Panc1 (cell line): Measurements from ENCODE around the gene GALC. TPM values are rescaled to one million over a fixed set of nuclear protein-coding genes. Genes with fewer than 3 reads are reported as not detected.

Source experiments
- ATAC-seq: fragments of 200-7000 bp; cut with Tn5 transposase; 2 replicates; pipeline ENCODE4 v1.9.1; 2020; ENCODE audit warnings: mild to moderate bottlenecking, moderate library complexity
- BruUV-seq: library from RNA; stranded (reverse); fragments of 400-500 nt; replicated peaks from 2 replicates; lab custom pipeline; 2021; lab: Mats Ljungman, UMichigan
- CTCF ChIA-PET: fragments of 300-600 bp; sonication (Branson Sonifier 250); formaldehyde crosslinking; loops from one replicate; lab custom pipeline; 2022; ENCODE audit warnings: antibody characterized with exemption; lab: Charles Lee
- POLR2A ChIA-PET: fragments of 300-600 bp; sonication (Branson Sonifier 250); formaldehyde crosslinking; loops from one replicate; lab custom pipeline; 2022; ENCODE audit warnings: antibody characterized with exemption; lab: Charles Lee
- DNase-seq: peaks from one replicate; pipeline ENCODE4 v3.0.0-alpha.2; 2010; ENCODE audit warnings: low read depth, low spot score
- H3K27ac ChIP-seq: 2 replicates; pipeline ENCODE4 v1.5.1; 2011; ENCODE audit warnings: mild to moderate bottlenecking, low read length, inconsistent platforms
- H3K27me3 ChIP-seq: fragments of 200-500 bp; sonication (Bioruptor generic); 2 replicates; pipeline ENCODE4 v1.6.0; 2014; ENCODE audit warnings: low read length, inconsistent platforms; ENCODE audit not compliant: control insufficient read depth, insufficient read depth
- H3K36me3 ChIP-seq: fragments of 200-500 bp; sonication (Bioruptor generic); 2 replicates; pipeline ENCODE4 v1.5.1; 2014; ENCODE audit warnings: inconsistent platforms, mild to moderate bottlenecking, low read length, moderate library complexity; ENCODE audit not compliant: control insufficient read depth, insufficient read depth
- H3K4me1 ChIP-seq: 2 replicates; pipeline ENCODE4 v1.5.1; 2011; ENCODE audit warnings: inconsistent platforms, mild to moderate bottlenecking, low read length, moderate library complexity; ENCODE audit not compliant: control insufficient read depth, insufficient read depth
- H3K4me3 ChIP-seq, 2 experiments: 2 replicates each; pipeline ENCODE4 v1.5.1; 2011 to 2012; ENCODE audit warnings: low read depth in 2 of 2, low read length in 2 of 2, mild to moderate bottlenecking in 2 of 2, inconsistent platforms in 1 of 2, moderate library complexity in 1 of 2
- H3K9me3 ChIP-seq: fragments of 200-500 bp; sonication (Bioruptor generic); 2 replicates; pipeline ENCODE4 v1.5.1; 2014; ENCODE audit warnings: low read depth, mild to moderate bottlenecking, inconsistent platforms, low read length, moderate library complexity; ENCODE audit not compliant: control insufficient read depth, insufficient read depth
- CTCF ChIP-seq: fragments of 450-650 bp; IDR thresholded peaks from 2 replicates; pipeline ENCODE4 v1.5.1; 2017; ENCODE audit warnings: mild to moderate bottlenecking
- POLR2AphosphoS5 ChIP-seq: IDR thresholded peaks from 2 replicates; pipeline ENCODE4 v1.6.1; 2012; ENCODE audit warnings: mild to moderate bottlenecking, low read depth, low read length, moderate library complexity
- REST ChIP-seq, 2 experiments: IDR thresholded peaks; 2 replicates each; pipeline ENCODE4 v1.6.1; 2011 to 2012; ENCODE audit warnings: low read depth in 2 of 2, control low read depth in 1 of 2, low read length in 1 of 2, mild to moderate bottlenecking in 1 of 2, moderate library complexity in 1 of 2; ENCODE audit not compliant: insufficient read depth in 1 of 2
- SIN3A ChIP-seq: IDR thresholded peaks from 2 replicates; pipeline ENCODE4 v1.6.1; 2012; ENCODE audit warnings: low read depth, mild to moderate bottlenecking, low read length, moderate library complexity, borderline replicate concordance; ENCODE audit not compliant: insufficient read depth
- TCF7L2 ChIP-seq: IDR thresholded peaks from 2 replicates; pipeline ENCODE4 v1.6.1; 2011; ENCODE audit warnings: mild to moderate bottlenecking, low read depth, low read length, inconsistent platforms
- in situ Hi-C: cut with HindIII; loops from 2 replicates; pipeline ENCODE4 v1.10.0; 2016; ENCODE audit warnings: low sequenced_read_pairs, low pct_unique_long_range_greater_than_20kb
- intact Hi-C: fragments of 100-400 bp; cut with micrococcal nuclease; formaldehyde crosslinking; loops from one replicate; pipeline ENCODE4 v1.10.0; 2022; ENCODE audit not compliant: unreplicated experiment
- total RNA-seq: library from RNA; stranded (reverse); gene quantifications from one replicate; pipeline ENCODE4 v1.2.1, GENCODE V29; 2021; ENCODE audit not compliant: unreplicated experiment

GALC gene
- total RNA-seq, 1 experiment from 2014 or later, result 9.7 TPM

- no TSS peak for BruUV-seq
- DNase-seq (no peak), ATAC-seq (no peak)
- POLR2A ChIA-PET, result no interaction called here
- Histone ChIP-seq H3K4me3 (no peak overlapping the region), H3K27ac (no peak overlapping the region), H3K4me1 (no peaks in the 10 kb centered on the region), H3K27me3 (no peaks in the 10 kb centered on the region), H3K36me3 (no peaks in the 10 kb centered on the region), H3K9me3 (no peaks in the 10 kb centered on the region)
- CTCF ChIA-PET, result no interaction called here
- intact Hi-C loops, result loop anchor here (5.0 kb wide), 1 partner anchor 63 kb away; no protein-coding TSS in a partner anchor
- in situ Hi-C loops, result no loop called here
- no peak for TF ChIP-seq POLR2AphosphoS5
- no peak for TF ChIP-seq SIN3A
- TF ChIP-seq CTCF, result no peak
- TF ChIP-seq TCF7L2, result no peak
- no peak for TF ChIP-seq REST (IDR thresholded peaks at IDR 0.05; ENCODE audit: insufficient read depth in 1 of 2, low read depth in 2 of 2, low read length in 1 of 2)
Measured at GRCh38 chr14:88010331-88010730, 17.3 kb upstream of the GALC start.

- in situ Hi-C loops, result no loop called here
- intact Hi-C loops, result no loop called here
- ChIA-PET POLR2A (no interaction called here), CTCF (no interaction called here)
- Histone ChIP-seq H3K4me3 (no peak overlapping the region), H3K27me3 (no peaks in the 10 kb centered on the region), H3K36me3 (no peaks in the 10 kb centered on the region), H3K9me3 (no peaks in the 10 kb centered on the region), H3K27ac (no peak overlapping the region), H3K4me1 (no peaks in the 10 kb centered on the region)
- no TSS peak for BruUV-seq
- ATAC-seq, result no peak
- TF ChIP-seq POLR2AphosphoS5 (no peak), TCF7L2 (no peak), SIN3A (no peak)
- no peak for DNase-seq
Measured at GRCh38 chr14:88009486-88009885, 16.5 kb upstream of the GALC start.

GRCh38 chr14:88008039-88008742 lies 15.2 kb upstream of the GALC start:
- H3K36me3 ChIP-seq, result no peaks in the 10 kb centered on the region
- no peak overlapping the region for H3K27ac ChIP-seq
- H3K4me1 ChIP-seq, result no peaks in the 10 kb centered on the region
- BruUV-seq, result no TSS peak
- in situ Hi-C loops, result no loop called here
- no peaks in the 10 kb centered on the region for H3K9me3 ChIP-seq
- no peak for TF ChIP-seq CTCF
- no peak for TF ChIP-seq SIN3A
- no peak for TF ChIP-seq TCF7L2
- no peak for TF ChIP-seq REST (IDR thresholded peaks at IDR 0.05; ENCODE audit: insufficient read depth in 1 of 2, low read depth in 2 of 2, low read length in 1 of 2)
- TF ChIP-seq POLR2AphosphoS5, result no peak
- no peak for ATAC-seq
- H3K4me3 ChIP-seq, result no peak overlapping the region
- CTCF ChIA-PET, result no interaction called here
- POLR2A ChIA-PET, result no interaction called here
- intact Hi-C loops, result no loop called here
- DNase-seq, result no peak
- H3K27me3 ChIP-seq, result no peaks in the 10 kb centered on the region
